Panc1 (cell line): ENCODE results near the gene UBE2G1.

ENCODE experiments used
- POLR2AphosphoS5 ChIP-seq: IDR thresholded peaks from 2 replicates; pipeline ENCODE4 v1.6.1; 2012; ENCODE audit warnings: mild to moderate bottlenecking, low read depth, low read length, moderate library complexity
- SIN3A ChIP-seq: IDR thresholded peaks from 2 replicates; pipeline ENCODE4 v1.6.1; 2012; ENCODE audit warnings: low read depth, mild to moderate bottlenecking, low read length, moderate library complexity, borderline replicate concordance; ENCODE audit not compliant: insufficient read depth
- TCF7L2 ChIP-seq: IDR thresholded peaks from 2 replicates; pipeline ENCODE4 v1.6.1; 2011; ENCODE audit warnings: mild to moderate bottlenecking, low read depth, low read length, inconsistent platforms
- TF ChIP-seq, protein P1 (sequence below): fragments of 450-650 bp; IDR thresholded peaks from 2 replicates; pipeline ENCODE4 v1.5.1; 2017; ENCODE audit warnings: mild to moderate bottlenecking
- TF ChIP-seq, protein P2 (sequence below), 2 experiments: IDR thresholded peaks; 2 replicates each; pipeline ENCODE4 v1.6.1; 2011 to 2012; ENCODE audit warnings: low read depth in 2 of 2, control low read depth in 1 of 2, low read length in 1 of 2, mild to moderate bottlenecking in 1 of 2, moderate library complexity in 1 of 2; ENCODE audit not compliant: insufficient read depth in 1 of 2

DNA sequence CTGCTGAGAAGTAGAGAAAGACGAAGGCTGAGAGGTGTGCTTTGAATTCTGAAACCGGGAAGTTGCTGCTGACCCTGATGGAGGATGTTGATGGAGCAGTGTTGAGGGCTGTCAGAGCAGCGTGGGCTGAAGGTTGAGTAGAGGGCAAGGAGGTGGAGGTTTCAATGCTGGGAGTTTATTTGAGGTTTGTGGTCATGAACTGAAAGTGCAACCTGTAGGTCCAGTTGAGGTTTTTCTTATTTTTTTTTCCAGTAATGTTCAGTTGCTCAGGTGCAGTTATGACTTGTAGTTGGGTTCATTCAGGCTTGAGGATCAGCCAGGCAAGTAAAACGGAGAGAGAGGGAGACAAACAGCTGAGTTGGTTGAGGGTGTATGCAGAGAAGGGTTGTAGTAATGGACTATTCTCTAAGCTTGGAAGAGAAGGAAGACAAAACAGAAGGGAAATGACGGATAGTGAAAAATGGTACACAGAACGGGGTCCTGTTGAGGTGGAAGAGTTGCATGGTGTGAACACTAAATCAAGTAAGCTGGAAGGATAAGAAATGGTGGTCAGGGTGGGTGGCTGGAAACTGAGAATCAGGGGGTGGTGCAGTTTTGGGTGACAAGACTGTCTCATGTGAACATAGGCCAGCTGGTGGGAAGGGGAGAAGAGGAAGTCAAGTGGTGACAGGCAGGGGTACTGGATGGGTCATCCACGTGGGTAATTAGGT, 8.7 kb upstream of the UBE2G1 start:
- TF ChIP-seq, protein P1, sequence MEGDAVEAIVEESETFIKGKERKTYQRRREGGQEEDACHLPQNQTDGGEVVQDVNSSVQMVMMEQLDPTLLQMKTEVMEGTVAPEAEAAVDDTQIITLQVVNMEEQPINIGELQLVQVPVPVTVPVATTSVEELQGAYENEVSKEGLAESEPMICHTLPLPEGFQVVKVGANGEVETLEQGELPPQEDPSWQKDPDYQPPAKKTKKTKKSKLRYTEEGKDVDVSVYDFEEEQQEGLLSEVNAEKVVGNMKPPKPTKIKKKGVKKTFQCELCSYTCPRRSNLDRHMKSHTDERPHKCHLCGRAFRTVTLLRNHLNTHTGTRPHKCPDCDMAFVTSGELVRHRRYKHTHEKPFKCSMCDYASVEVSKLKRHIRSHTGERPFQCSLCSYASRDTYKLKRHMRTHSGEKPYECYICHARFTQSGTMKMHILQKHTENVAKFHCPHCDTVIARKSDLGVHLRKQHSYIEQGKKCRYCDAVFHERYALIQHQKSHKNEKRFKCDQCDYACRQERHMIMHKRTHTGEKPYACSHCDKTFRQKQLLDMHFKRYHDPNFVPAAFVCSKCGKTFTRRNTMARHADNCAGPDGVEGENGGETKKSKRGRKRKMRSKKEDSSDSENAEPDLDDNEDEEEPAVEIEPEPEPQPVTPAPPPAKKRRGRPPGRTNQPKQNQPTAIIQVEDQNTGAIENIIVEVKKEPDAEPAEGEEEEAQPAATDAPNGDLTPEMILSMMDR = no peak
- TF ChIP-seq, protein P2, sequence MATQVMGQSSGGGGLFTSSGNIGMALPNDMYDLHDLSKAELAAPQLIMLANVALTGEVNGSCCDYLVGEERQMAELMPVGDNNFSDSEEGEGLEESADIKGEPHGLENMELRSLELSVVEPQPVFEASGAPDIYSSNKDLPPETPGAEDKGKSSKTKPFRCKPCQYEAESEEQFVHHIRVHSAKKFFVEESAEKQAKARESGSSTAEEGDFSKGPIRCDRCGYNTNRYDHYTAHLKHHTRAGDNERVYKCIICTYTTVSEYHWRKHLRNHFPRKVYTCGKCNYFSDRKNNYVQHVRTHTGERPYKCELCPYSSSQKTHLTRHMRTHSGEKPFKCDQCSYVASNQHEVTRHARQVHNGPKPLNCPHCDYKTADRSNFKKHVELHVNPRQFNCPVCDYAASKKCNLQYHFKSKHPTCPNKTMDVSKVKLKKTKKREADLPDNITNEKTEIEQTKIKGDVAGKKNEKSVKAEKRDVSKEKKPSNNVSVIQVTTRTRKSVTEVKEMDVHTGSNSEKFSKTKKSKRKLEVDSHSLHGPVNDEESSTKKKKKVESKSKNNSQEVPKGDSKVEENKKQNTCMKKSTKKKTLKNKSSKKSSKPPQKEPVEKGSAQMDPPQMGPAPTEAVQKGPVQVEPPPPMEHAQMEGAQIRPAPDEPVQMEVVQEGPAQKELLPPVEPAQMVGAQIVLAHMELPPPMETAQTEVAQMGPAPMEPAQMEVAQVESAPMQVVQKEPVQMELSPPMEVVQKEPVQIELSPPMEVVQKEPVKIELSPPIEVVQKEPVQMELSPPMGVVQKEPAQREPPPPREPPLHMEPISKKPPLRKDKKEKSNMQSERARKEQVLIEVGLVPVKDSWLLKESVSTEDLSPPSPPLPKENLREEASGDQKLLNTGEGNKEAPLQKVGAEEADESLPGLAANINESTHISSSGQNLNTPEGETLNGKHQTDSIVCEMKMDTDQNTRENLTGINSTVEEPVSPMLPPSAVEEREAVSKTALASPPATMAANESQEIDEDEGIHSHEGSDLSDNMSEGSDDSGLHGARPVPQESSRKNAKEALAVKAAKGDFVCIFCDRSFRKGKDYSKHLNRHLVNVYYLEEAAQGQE (IDR thresholded peaks at IDR 0.05; ENCODE audit: insufficient read depth in 1 of 2, low read depth in 2 of 2, low read length in 1 of 2) = no peak
- TF ChIP-seq POLR2AphosphoS5 (no peak), SIN3A (no peak), TCF7L2 (no peak)
